T-cell (primary cell): Measurements from ENCODE around the gene AATK. TPM values are rescaled to one million over a fixed set of nuclear protein-coding genes. Genes with fewer than 3 reads are reported as not detected.

Source experiments
- ATAC-seq, 4 experiments: fragments of 200-7000 bp in 3 of 4; fragments of 150-1000 bp in 1 of 4; cut with Tn5 transposase; replicated peaks in 1 of 4; 1 replicate in 3 of 4; 2 replicates in 1 of 4; pipeline ENCODE4 v1.10.0; 2021; ENCODE audit warnings: moderate library complexity in 3 of 4, mild to moderate bottlenecking in 2 of 4, moderate number of reproducible peaks in 1 of 4
- CTCF ChIA-PET, 2 donors: fragments of 300-600 bp; sonication (Branson Sonifier 250); formaldehyde crosslinking; loops; one replicate each; lab custom pipeline; 2022; ENCODE audit warnings: antibody characterized with exemption in 2 of 2; lab: Charles Lee
- POLR2A ChIA-PET, 2 donors: fragments of 300-600 bp; sonication (Branson Sonifier 250); formaldehyde crosslinking; loops; one replicate each; lab custom pipeline; 2022; ENCODE audit warnings: antibody characterized with exemption in 2 of 2; lab: Charles Lee
- DNase-seq, 35 experiments: peaks; one replicate each; pipeline versions ENCODE4 v3.0.0 to v3.0.0-alpha.2; 2013 to 2023
- H3K27ac ChIP-seq: one replicate; pipeline ENCODE4 v1.5.1; 2013; ENCODE audit warnings: low read length
- H3K27me3 ChIP-seq, 2 experiments: replicated peaks in 1 of 2; 1 replicate in 1 of 2; 2 replicates in 1 of 2; pipeline versions ENCODE4 v1.6.1 to v1.7.0; 2013; ENCODE audit warnings: low read length in 1 of 2, mixed read lengths in 1 of 2; ENCODE audit not compliant: control insufficient read depth in 2 of 2, insufficient read depth in 2 of 2; ENCODE audit errors: extremely low read depth in 1 of 2
- H3K36me3 ChIP-seq, 2 donors: 1 replicate in 1 of 2; 2 replicates in 1 of 2; pipeline versions ENCODE4 v1.6.1 to v1.7.0; 2013; ENCODE audit warnings: low read length in 1 of 2; ENCODE audit not compliant: control insufficient read depth in 2 of 2, insufficient read depth in 1 of 2; ENCODE audit errors: extremely low read depth in 1 of 2
- H3K4me1 ChIP-seq, 2 experiments: 1 replicate in 1 of 2; 2 replicates in 1 of 2; pipeline versions ENCODE4 v1.6.1 to v1.7.0; 2013; ENCODE audit warnings: low read length in 2 of 2, mixed read lengths in 1 of 2; ENCODE audit not compliant: insufficient read depth in 2 of 2, control insufficient read depth in 1 of 2; ENCODE audit errors: extremely low read depth in 1 of 2
- H3K4me3 ChIP-seq, 2 donors: 1 replicate in 1 of 2; 2 replicates in 1 of 2; pipeline versions ENCODE4 v1.5.1 to v1.7.0; 2013; ENCODE audit warnings: mild to moderate bottlenecking in 2 of 2, low read length in 1 of 2, moderate library complexity in 1 of 2; ENCODE audit not compliant: control insufficient read depth in 1 of 2; ENCODE audit errors: extremely low read depth in 1 of 2
- H3K9me3 ChIP-seq: 2 replicates; pipeline ENCODE4 v1.7.0; 2013
- H3K27ac Mint-ChIP-seq, 2 donors: one replicate each; pipeline ENCODE4 v1.8.0; 2020 to 2021; ENCODE audit warnings: mild to moderate bottlenecking in 2 of 2, mixed read lengths in 2 of 2
- H3K27me3 Mint-ChIP-seq, 2 donors: one replicate each; pipeline ENCODE4 v1.8.0; 2021 to 2022; ENCODE audit warnings: mixed read lengths in 2 of 2
- H3K36me3 Mint-ChIP-seq: one replicate; pipeline ENCODE4 v1.8.0; 2021; ENCODE audit warnings: mixed read lengths
- H3K4me1 Mint-ChIP-seq, 3 donors: one replicate each; pipeline ENCODE4 v1.8.0; 2020 to 2022; ENCODE audit warnings: mixed read lengths in 3 of 3, mild to moderate bottlenecking in 1 of 3
- H3K4me3 Mint-ChIP-seq, 3 donors: one replicate each; pipeline ENCODE4 v1.8.0; 2020 to 2022; ENCODE audit warnings: mild to moderate bottlenecking in 3 of 3, mixed read lengths in 3 of 3, moderate library complexity in 3 of 3
- H3K9me3 Mint-ChIP-seq, 3 donors: one replicate each; pipeline ENCODE4 v1.8.0; 2020 to 2022; ENCODE audit warnings: mixed read lengths in 3 of 3
- WGBS: methylation state at CpG from one replicate; pipeline ENCODE4 v1.1.5; 2013; ENCODE audit warnings: missing lambda C conversion rate; ENCODE audit not compliant: insufficient coverage; 5-methylcytosine and 5-hydroxymethylcytosine counted together
- total RNA-seq, 35 experiments: library from RNA in 6 of 35; stranded (reverse) in 6 of 35; fragments of 120-200 nt in 1 of 35; gene quantifications; one replicate each; pipeline versions ENCODE4 v1.2.1 to v1.2.4 and lab custom pipeline; 2013 to 2026

Gene AATK
- total RNA-seq, 5 donors from 2014 or later (not counting 1 experiment from before 2014, with no cell fraction given): 0.63 to 11.1 (median 0.72) TPM

- Mint-ChIP-seq H3K27me3 (no peaks in the 10 kb centered on the region), H3K4me1 (no peaks in the 10 kb centered on the region), H3K9me3 (no peaks in the 10 kb centered on the region), H3K36me3 (no peaks in the 10 kb centered on the region), H3K4me3 (no peak overlapping the region), H3K27ac (no peak overlapping the region)
- Histone ChIP-seq H3K36me3 (peaks cover 8 to 12% of the 10 kb centered on the region in 2 donors), H3K4me1 (no peaks in the 10 kb centered on the region), H3K27ac (no peak overlapping the region), H3K4me3 (no peak overlapping the region), H3K9me3 (no peaks in the 10 kb centered on the region), H3K27me3 (no peaks in the 10 kb centered on the region)
- CTCF ChIA-PET: no interaction called here
- 93% methylated on average over 31 of the region's 38 CpGs for WGBS
- no peak for ATAC-seq
- DNase-seq: no peak
- POLR2A ChIA-PET: no interaction called here
Measured at GRCh38 chr17:81193470-81194224, 27.6 kb upstream of the AATK start.

GRCh38 chr17:81193051-81193410 is 27.0 kb upstream of the AATK start:
- no peaks in the 10 kb centered on the region for H3K36me3 Mint-ChIP-seq
- no peaks in the 10 kb centered on the region for H3K27me3 Mint-ChIP-seq
- WGBS: 89% methylated on average over 6 of the region's 17 CpGs
- H3K27ac ChIP-seq: no peak overlapping the region
- no peak overlapping the region for H3K4me3 Mint-ChIP-seq
- no peak overlapping the region for H3K27ac Mint-ChIP-seq
- ATAC-seq: no peak
- DNase-seq: no peak
- H3K4me1 ChIP-seq: no peaks in the 10 kb centered on the region
- H3K4me3 ChIP-seq: no peak overlapping the region
- H3K27me3 ChIP-seq: no peaks in the 10 kb centered on the region
- POLR2A ChIA-PET: no interaction called here
- H3K36me3 ChIP-seq: peaks cover 8 to 12% of the 10 kb centered on the region in 2 donors
- H3K9me3 ChIP-seq: no peaks in the 10 kb centered on the region
- CTCF ChIA-PET: no interaction called here
- H3K9me3 Mint-ChIP-seq: no peaks in the 10 kb centered on the region
- no peaks in the 10 kb centered on the region for H3K4me1 Mint-ChIP-seq

- Mint-ChIP-seq H3K36me3 (no peaks in the 10 kb centered on the region), H3K4me1 (no peaks in the 10 kb centered on the region), H3K4me3 (no peak overlapping the region), H3K27me3 (no peaks in the 10 kb centered on the region), H3K9me3 (no peaks in the 10 kb centered on the region), H3K27ac (no peak overlapping the region)
- ChIA-PET POLR2A (no interaction called here), CTCF (no interaction called here)
- Histone ChIP-seq H3K27ac (no peak overlapping the region), H3K4me3 (no peak overlapping the region), H3K27me3 (no peaks in the 10 kb centered on the region), H3K4me1 (no peaks in the 10 kb centered on the region), H3K36me3 (peaks cover 6 to 12% of the 10 kb centered on the region in 2 donors), H3K9me3 (no peaks in the 10 kb centered on the region)
- no peak for ATAC-seq
- no peak for DNase-seq
- 93% methylated on average over 24 of the region's 34 CpGs for WGBS
Measured at GRCh38 chr17:81192386-81193050, 26.5 kb upstream of the AATK start.

GRCh38 chr17:81191646-81192045 is 25.6 kb upstream of the AATK start:
- Histone ChIP-seq H3K27ac (no peak overlapping the region), H3K27me3 (no peaks in the 10 kb centered on the region), H3K36me3 (peaks cover 6 to 12% of the 10 kb centered on the region in 2 donors), H3K4me3 (no peak overlapping the region), H3K9me3 (no peaks in the 10 kb centered on the region), H3K4me1 (no peaks in the 10 kb centered on the region)
- 90% methylated on average over 7 of the region's 14 CpGs for WGBS
- Mint-ChIP-seq H3K27me3 (no peaks in the 10 kb centered on the region), H3K9me3 (no peaks in the 10 kb centered on the region), H3K36me3 (no peaks in the 10 kb centered on the region), H3K4me3 (no peak overlapping the region), H3K27ac (no peak overlapping the region), H3K4me1 (no peaks in the 10 kb centered on the region)
- CTCF ChIA-PET: no interaction called here
- ATAC-seq (no peak), DNase-seq (no peak)
- POLR2A ChIA-PET: interaction anchor here in 1 of 2 donors (0.5 kb wide), 1 partner anchor 1061 kb away, joined by 4 read pairs; no protein-coding TSS in a partner anchor

GRCh38 chr17:81191116-81191515 is 25.1 kb upstream of the AATK start:
- H3K36me3 Mint-ChIP-seq: no peaks in the 10 kb centered on the region
- H3K27ac ChIP-seq: no peak overlapping the region
- H3K9me3 ChIP-seq: no peaks in the 10 kb centered on the region
- no peaks in the 10 kb centered on the region for H3K4me1 Mint-ChIP-seq
- DNase-seq (no peak), ATAC-seq (no peak)
- no peak overlapping the region for H3K4me3 ChIP-seq
- ChIA-PET POLR2A (interaction anchor here in 1 of 2 donors (0.5 kb wide), 1 partner anchor 1060 kb away, joined by 4 read pairs; no protein-coding TSS in a partner anchor), CTCF (no interaction called here)
- 93% methylated on average over 18 of the region's 20 CpGs for WGBS
- H3K9me3 Mint-ChIP-seq: no peaks in the 10 kb centered on the region
- H3K4me1 ChIP-seq: no peaks in the 10 kb centered on the region
- peaks cover 6 to 12% of the 10 kb centered on the region in 2 donors for H3K36me3 ChIP-seq
- H3K27me3 ChIP-seq: no peaks in the 10 kb centered on the region
- no peak overlapping the region for H3K27ac Mint-ChIP-seq
- no peaks in the 10 kb centered on the region for H3K27me3 Mint-ChIP-seq
- no peak overlapping the region for H3K4me3 Mint-ChIP-seq

GRCh38 chr17:81190591-81190990 is 24.6 kb upstream of the AATK start:
- no peak overlapping the region for H3K27ac ChIP-seq
- H3K27me3 ChIP-seq: no peaks in the 10 kb centered on the region
- H3K4me3 Mint-ChIP-seq: no peak overlapping the region
- H3K36me3 Mint-ChIP-seq: no peaks in the 10 kb centered on the region
- CTCF ChIA-PET: no interaction called here
- no peak overlapping the region for H3K27ac Mint-ChIP-seq
- H3K9me3 Mint-ChIP-seq: no peaks in the 10 kb centered on the region
- WGBS: 91% methylated on average over 28 of the region's 28 CpGs
- H3K4me3 ChIP-seq: no peak overlapping the region
- DNase-seq (no peak), ATAC-seq (no peak)
- H3K36me3 ChIP-seq: peaks cover 6 to 12% of the 10 kb centered on the region in 2 donors
- POLR2A ChIA-PET: interaction anchor here in 1 of 2 donors (0.6 kb wide), 1 partner anchor 475 kb away, joined by 3 read pairs; no protein-coding TSS in a partner anchor
- H3K4me1 ChIP-seq: no peaks in the 10 kb centered on the region
- H3K4me1 Mint-ChIP-seq: no peaks in the 10 kb centered on the region
- no peaks in the 10 kb centered on the region for H3K27me3 Mint-ChIP-seq
- no peaks in the 10 kb centered on the region for H3K9me3 ChIP-seq
